Chondrocyte (in vitro differentiated cells): Measurements from ENCODE around the gene ADGRB3. TPM values are rescaled to one million over a fixed set of nuclear protein-coding genes. Genes with fewer than 3 reads are reported as not detected.

Experiments
- DNase-seq: peaks from one replicate; pipeline ENCODE4 v3.0.0; 2021; ENCODE audit warnings: mixed read lengths, low spot score
- H3K27ac Mint-ChIP-seq: one replicate; pipeline ENCODE4 v1.8.0; 2021; ENCODE audit warnings: mild to moderate bottlenecking, moderate library complexity, mixed read lengths; ENCODE audit not compliant: unreplicated experiment
- H3K27me3 Mint-ChIP-seq: 2 replicates; pipeline ENCODE4 v1.8.0; 2021; ENCODE audit warnings: low read depth, mixed read lengths
- H3K36me3 Mint-ChIP-seq: 2 replicates; pipeline ENCODE4 v1.8.0; 2021; ENCODE audit warnings: low read depth, mixed read lengths
- H3K4me1 Mint-ChIP-seq: 2 replicates; pipeline ENCODE4 v1.8.0; 2021; ENCODE audit warnings: low read depth, mild to moderate bottlenecking, mixed read lengths
- H3K4me3 Mint-ChIP-seq: one replicate; pipeline ENCODE4 v1.8.0; 2021; ENCODE audit warnings: mild to moderate bottlenecking, moderate library complexity, mixed read lengths; ENCODE audit not compliant: unreplicated experiment
- H3K9me3 Mint-ChIP-seq: 2 replicates; pipeline ENCODE4 v1.8.0; 2021; ENCODE audit warnings: low read depth, mixed read lengths
- total RNA-seq: library from RNA; stranded (reverse); gene quantifications from 3 replicates; pipeline ENCODE4 v1.2.1, GENCODE V29; 2021
- TF ChIP-seq, protein P1 (sequence below): fragments of 200-600 bp; sonication (generic); IDR thresholded peaks from 2 replicates; pipeline ENCODE4 v1.5.0; 2021; ENCODE audit warnings: antibody characterized with exemption, mild to moderate bottlenecking, moderate library complexity

ADGRB3 gene
- total RNA-seq, 1 donor from 2014 or later, result not detected

DNA sequence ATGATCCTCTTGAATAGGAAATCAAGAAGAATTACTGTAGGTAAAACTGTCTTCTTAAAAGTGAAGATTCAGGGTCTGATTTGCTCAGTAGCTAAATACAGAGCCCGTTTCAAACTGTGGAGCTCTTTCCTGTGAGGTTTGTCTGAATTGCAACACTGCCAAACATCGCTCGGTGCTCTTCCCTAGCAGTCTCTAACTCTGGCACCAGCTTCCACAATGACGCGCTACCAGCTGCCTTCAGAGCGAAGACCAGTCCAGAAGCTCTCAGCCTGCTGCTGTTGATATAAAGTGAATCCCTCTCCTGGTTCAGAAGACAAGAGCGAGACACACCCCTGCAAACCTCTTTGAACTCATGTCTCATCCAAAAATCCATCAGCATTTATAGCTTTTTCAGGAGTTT, 714.7 kb downstream of the ADGRB3 start:
- H3K36me3 Mint-ChIP-seq, result peaks cover 2% of the 10 kb centered on the region
- no peak for DNase-seq

GRCh38 chr6:69362209-69362608, 727.1 kb downstream of the ADGRB3 start:
- TF ChIP-seq, protein P1, sequence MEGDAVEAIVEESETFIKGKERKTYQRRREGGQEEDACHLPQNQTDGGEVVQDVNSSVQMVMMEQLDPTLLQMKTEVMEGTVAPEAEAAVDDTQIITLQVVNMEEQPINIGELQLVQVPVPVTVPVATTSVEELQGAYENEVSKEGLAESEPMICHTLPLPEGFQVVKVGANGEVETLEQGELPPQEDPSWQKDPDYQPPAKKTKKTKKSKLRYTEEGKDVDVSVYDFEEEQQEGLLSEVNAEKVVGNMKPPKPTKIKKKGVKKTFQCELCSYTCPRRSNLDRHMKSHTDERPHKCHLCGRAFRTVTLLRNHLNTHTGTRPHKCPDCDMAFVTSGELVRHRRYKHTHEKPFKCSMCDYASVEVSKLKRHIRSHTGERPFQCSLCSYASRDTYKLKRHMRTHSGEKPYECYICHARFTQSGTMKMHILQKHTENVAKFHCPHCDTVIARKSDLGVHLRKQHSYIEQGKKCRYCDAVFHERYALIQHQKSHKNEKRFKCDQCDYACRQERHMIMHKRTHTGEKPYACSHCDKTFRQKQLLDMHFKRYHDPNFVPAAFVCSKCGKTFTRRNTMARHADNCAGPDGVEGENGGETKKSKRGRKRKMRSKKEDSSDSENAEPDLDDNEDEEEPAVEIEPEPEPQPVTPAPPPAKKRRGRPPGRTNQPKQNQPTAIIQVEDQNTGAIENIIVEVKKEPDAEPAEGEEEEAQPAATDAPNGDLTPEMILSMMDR, result no peak
- peaks cover 2% of the 10 kb centered on the region for H3K27me3 Mint-ChIP-seq
- DNase-seq, result no peak
- H3K4me1 Mint-ChIP-seq, result no peaks in the 10 kb centered on the region
- no peaks in the 10 kb centered on the region for H3K9me3 Mint-ChIP-seq
- no peak overlapping the region for H3K4me3 Mint-ChIP-seq
- H3K36me3 Mint-ChIP-seq, result no peaks in the 10 kb centered on the region
- H3K27ac Mint-ChIP-seq, result no peak overlapping the region

More for the DNA sequence above, 714.7 kb downstream of the ADGRB3 start:
- Mint-ChIP-seq H3K27ac (no peak overlapping the region), H3K4me3 (no peak overlapping the region), H3K27me3 (peaks cover 7% of the 10 kb centered on the region), H3K4me1 (no peaks in the 10 kb centered on the region), H3K9me3 (peaks cover 14% of the 10 kb centered on the region)
- TF ChIP-seq, protein P1, result no peak

GRCh38 chr6:69366831-69367230, 731.7 kb downstream of the ADGRB3 start:
- Mint-ChIP-seq H3K4me1 (no peaks in the 10 kb centered on the region), H3K27me3 (peaks cover 13% of the 10 kb centered on the region), H3K36me3 (no peaks in the 10 kb centered on the region), H3K27ac (no peak overlapping the region), H3K4me3 (no peak overlapping the region), H3K9me3 (no peaks in the 10 kb centered on the region)
- no peak for DNase-seq
- TF ChIP-seq, protein P1, result no peak

DNA sequence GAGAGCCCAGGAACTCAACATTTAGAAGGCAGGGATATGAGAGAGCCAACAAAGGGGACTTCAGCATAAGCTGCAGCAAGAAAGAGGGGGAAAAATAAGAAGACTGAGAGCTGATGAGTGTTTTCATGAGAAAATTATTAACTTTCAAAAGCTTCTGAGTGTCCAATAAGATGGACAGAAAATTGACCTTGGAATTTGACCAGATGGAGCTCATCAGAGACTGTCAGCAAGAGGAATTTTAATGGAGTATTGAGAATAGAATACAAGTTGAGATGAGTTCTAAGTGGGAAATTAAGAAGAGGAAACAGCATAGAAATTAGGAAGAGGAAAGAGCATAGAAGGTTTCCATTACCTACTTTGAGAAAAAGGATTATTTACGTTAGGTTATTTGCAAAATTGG, 733.5 kb downstream of the ADGRB3 start:
- Mint-ChIP-seq H3K4me1 (no peaks in the 10 kb centered on the region), H3K9me3 (no peaks in the 10 kb centered on the region), H3K4me3 (no peak overlapping the region), H3K27me3 (peaks cover 14% of the 10 kb centered on the region), H3K27ac (no peak overlapping the region), H3K36me3 (no peaks in the 10 kb centered on the region)
- no peak for DNase-seq
- TF ChIP-seq, protein P1, result no peak

- peaks cover 12% of the 10 kb centered on the region for H3K27me3 Mint-ChIP-seq
- no peaks in the 10 kb centered on the region for H3K36me3 Mint-ChIP-seq
- DNase-seq, result no peak
- no peaks in the 10 kb centered on the region for H3K4me1 Mint-ChIP-seq
- no peak overlapping the region for H3K4me3 Mint-ChIP-seq
- TF ChIP-seq, protein P1, result no peak
- no peak overlapping the region for H3K27ac Mint-ChIP-seq
- no peaks in the 10 kb centered on the region for H3K9me3 Mint-ChIP-seq
These were observed 735.7 kb downstream of the ADGRB3 start for GRCh38 chr6:69370763-69371162.
